Stimulated activated naive CD4-positive, alpha-beta T cell (primary cell): ENCODE results near the gene TYRP1.

Experiments
- DNase-seq, 6 experiments: peaks; one replicate each; lab custom pipeline; 2025; lab: John Stamatoyannopoulos, UW

TYRP1 gene

DNA sequence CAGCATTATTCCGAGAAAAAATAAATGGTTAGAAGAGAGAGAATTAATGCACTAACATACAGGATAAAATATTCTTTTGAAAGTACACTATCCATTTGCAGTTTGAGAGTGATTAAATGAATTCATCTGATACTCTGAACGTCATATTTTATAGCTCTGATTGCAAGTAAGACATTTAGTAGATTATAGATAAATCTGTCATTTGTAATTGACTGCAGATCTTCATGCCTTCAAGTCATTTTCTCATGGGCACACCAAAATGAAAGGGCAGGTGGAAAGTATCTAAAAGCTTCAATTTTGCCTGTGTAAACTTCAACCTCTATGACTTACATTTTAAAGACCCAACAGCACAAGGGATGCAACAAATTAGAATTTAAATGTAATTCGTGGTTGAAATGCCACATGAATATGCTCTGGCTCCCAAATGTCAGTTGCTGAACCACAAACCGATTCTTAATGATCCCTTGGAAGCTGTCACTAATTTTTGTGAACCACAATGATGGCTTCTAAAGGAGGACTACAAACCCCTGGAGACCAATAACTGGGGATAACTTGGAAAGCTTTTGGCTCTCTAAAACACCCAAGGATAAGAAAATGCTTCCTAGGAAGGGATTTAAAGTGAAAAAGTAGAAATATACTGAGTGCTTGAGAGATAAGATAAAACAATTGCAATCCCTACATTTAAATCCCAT is 3.9 kb downstream of the TYRP1 start:
- DNase-seq, result no peak

DNA sequence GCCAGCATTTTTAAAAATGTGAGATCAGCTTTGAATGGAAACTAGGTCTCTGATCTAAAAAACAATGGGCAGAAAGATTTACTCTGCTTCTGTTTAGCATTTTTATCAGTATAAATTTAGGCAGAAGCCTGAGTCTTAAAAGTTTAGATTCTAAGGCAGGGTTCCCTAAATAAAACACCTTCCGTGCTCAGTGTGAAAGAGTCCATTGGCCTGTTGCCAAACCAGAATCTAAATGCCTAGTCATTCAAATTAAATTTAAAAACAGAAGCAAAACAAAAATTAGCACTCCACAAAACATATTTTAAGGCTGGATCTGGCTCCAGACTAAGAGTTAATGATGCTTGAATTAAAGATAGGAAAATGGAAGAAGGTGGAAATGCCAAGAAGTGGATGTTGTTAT is 4.5 kb downstream of the TYRP1 start:
- no peak for DNase-seq

GRCh38 chr9:12698266-12698665 is 5.1 kb downstream of the TYRP1 start:
- DNase-seq, result no peak

- no peak for DNase-seq
These were observed 5.8 kb downstream of the TYRP1 start for GRCh38 chr9:12698986-12699385.

DNA sequence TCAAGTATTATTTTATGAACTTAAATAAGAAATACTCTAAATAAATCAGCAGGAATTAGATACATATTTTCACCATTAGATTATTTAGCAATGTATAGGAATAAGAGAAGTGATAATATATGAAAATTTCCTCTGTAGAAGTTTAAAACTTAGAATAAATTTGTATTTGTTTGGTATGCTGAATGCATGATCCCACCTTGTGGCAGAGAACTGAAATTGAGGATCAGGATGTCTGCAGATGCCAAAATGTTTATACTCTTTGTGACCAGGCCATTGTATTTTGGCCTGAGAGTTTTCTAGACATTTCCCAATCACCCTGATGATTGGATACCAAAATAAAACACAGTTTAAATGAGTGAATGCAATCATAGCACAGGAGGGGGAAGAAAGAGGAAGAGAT is 6.3 kb downstream of the TYRP1 start:
- no peak for DNase-seq

GRCh38 chr9:12701126-12701525 is 7.9 kb downstream of the TYRP1 start:
- DNase-seq, result no peak

DNA sequence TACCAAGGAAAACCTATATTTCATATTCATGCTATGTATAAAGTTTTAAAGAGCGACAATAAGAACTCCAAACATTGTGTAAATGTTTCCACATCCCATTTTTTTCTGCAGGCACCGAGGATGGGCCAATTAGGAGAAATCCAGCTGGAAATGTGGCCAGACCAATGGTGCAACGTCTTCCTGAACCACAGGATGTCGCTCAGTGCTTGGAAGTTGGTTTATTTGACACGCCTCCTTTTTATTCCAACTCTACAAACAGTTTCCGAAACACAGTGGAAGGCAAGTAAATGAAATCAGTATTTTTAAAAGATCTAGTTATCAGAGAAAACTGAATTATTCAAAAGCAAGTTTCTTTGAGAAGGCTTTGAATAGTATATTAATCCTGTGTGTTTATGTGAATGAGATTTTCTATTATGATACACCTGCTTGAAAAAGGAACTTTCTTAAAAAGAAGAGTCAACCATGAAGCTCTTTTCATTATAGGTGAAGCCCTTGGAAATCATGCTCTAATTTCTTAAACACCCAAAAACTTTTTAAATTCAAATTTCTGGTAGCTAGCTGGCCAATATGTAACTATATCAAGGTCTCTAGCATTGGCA is 9.1 kb downstream of the TYRP1 start:
- no peak for DNase-seq

- DNase-seq, result no peak
These were observed 10.8 kb downstream of the TYRP1 start for GRCh38 chr9:12703996-12704395.

DNA sequence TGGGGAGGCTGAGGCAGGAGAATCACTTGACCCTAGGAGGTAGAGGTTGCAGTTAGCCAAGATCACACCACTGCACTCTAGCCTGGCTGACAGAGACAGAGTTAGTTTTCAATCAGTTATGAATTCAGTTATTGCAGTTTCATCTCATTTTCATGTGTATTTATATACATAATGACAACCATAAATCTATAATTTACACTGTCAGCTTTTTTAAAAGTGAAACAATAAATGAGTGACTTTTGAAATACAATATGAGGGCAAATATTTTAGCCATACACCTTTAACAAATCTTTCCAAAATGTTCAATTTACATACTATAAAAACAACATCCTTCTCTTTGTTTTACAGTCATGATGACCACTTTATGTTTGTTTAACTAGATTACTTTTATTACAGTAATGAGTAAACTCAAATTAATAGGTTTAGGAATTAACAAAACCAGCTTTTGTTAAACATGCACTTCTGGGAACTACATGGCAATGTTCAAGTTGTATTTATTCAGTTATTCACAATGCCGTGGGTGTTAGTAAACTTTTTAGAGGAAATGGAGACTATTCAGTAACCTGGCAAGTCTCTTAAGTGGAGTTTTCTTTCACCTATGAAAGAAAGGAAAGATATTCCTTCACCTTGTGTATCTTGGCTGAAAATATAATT is 12.7 kb downstream of the TYRP1 start:
- no peak for DNase-seq

- DNase-seq, result no peak
These were observed 15.5 kb downstream of the TYRP1 start for GRCh38 chr9:12708562-12709298.

- no peak for DNase-seq
These were observed 19.3 kb downstream of the TYRP1 start for GRCh38 chr9:12712532-12712931.

GRCh38 chr9:12715268-12715667 is 22.1 kb downstream of the TYRP1 start:
- no peak for DNase-seq

DNA sequence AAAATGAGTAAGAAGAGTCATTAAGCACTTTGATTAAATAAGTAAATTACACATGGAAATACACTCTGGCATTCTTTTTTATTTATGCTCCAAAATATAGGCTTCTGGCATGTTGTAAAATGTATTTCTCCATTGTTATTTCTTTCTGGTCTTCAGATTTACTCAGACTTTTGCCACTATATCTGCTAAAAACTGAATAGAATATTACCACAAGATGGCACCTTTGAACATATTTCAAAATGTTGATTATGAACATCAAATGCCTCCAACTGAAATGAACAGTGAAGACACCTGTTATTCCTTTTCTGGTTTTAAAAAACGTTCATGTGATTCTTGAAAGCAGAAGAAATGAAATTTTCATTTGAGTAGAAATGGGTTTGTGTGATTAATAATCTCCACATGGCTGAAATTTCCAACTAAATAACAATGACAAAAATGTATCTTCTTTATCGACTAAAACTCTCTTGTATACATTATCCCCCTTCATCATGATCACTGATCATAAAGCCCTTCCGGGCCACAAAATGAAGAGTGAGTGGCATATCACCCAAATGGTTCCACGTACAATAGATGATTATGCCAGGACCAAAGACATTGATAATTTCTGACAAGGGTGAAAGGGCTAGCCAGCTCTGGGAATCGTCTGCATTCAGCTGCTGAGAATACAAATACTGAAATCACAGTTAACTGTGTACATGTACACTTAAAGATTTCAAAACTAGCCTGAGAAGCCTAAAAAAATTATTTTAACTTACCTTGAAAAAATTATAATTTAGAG is 23.8 kb downstream of the TYRP1 start:
- DNase-seq, result no peak

DNA sequence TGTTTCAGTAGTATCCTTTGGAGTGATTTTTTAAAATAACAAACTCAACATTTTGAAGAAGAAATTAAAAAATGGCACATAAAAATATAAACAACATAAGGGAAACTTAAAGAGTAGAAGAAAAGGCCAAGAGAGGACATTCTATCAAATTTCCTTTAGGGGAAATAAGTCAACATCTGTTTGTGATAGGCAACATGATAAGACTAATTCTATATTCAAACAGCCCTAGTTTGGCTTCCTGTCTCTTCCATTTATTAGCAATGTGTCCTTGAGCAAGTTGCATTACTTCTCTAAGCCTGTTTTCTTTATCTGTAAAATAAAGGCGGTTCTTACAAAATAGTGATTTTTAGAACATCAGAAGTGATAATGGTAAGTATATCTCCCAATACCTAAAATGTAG is 24.7 kb downstream of the TYRP1 start:
- no peak for DNase-seq

DNA sequence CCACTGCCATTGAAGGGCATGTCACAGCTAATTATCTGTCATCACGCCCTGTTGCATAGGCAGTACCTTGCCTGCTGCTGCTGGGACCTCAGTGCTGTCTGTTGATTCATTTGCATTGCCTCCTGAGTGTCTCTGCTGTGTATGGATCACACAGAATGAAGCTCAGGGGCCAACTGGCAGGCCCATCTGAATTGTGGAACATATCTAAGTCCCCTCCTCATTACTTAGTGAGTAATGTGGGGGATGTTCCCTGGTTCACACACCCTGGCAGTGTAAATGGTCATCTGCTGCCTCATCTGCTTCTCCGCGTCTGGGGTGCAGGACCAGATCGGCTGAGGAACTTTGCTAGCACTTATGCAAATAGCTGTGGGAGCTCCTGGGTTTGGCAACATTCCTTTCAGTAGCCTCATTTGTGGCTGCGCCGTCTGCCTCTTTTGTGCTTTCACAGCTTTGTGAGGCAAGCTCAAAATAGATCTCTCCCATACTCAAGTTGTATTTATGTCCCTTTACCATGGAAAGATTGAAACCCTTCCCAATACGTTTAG is 25.4 kb downstream of the TYRP1 start:
- no peak for DNase-seq

DNA sequence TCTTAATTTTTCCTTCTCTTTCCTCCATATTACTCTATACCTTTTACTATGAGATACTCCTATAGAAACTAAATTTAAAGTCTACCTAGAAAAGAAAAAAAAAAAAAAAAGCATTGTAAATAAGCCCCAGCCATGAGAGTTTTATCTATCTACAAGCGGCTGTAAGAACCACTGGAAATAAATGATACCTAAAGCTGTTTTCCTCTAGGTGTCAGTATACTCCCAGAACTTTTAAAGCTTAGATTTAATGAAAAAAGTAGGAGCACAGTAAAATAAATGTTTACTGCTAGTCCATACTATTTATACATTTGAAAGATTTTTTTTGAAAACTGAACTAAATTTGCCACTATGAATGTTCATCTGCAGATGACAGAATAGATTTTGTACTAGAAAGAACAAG is 26.2 kb downstream of the TYRP1 start:
- DNase-seq, result no peak

- no peak for DNase-seq
These were observed 27.4 kb downstream of the TYRP1 start for GRCh38 chr9:12720551-12720950.

- no peak for DNase-seq
These were observed 28.9 kb downstream of the TYRP1 start for GRCh38 chr9:12722131-12722530.

GRCh38 chr9:12723409-12724028 is 30.3 kb downstream of the TYRP1 start:
- no peak for DNase-seq

DNA sequence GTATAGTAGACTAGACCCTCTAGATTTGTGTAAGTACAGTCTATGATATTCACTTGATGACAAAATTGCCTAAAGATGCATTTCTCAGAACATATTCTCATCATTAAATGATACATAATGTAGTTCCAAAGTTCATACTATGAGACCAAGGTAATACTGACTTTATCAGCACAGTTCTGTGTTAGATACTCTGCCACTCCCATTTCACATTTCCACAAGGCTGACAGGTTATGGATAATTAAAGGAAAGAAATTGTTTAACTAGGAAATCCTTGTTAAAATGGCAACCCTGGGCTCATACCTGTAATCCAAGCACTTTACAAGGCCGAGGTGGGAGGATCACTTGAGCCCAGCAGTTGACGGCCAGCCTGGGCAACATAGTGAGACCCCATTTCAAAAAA is 33.6 kb downstream of the TYRP1 start:
- no peak for DNase-seq

- DNase-seq, result no peak
These were observed 37.0 kb downstream of the TYRP1 start for GRCh38 chr9:12730198-12730597.
